ENCODE results near the gene FUCA2. TPM values are rescaled to one million over a fixed set of nuclear protein-coding genes. Genes with fewer than 3 reads are reported as not detected.
A peak's percentile ranks its signal among the peaks of the same experiment; 100 is the strongest.

Gene FUCA2
- total and polyA plus RNA-seq, 2 of the 8 experiments (the other 6 are each of a cell fraction or from before 2014, with no cell fraction given), result 24.2 to 47.2 TPM

- TF ChIP-seq MAX (IDR thresholded peaks at IDR 0.05), result peak; percentile 43; the same call in 1 of the 2 replicates
- peak; percentile 83 for TF ChIP-seq CREB1 (IDR thresholded peaks at IDR 0.05)
- no peak for TF ChIP-seq SIRT6 (IDR thresholded peaks at IDR 0.05; ENCODE audit: low read length)
- TF ChIP-seq BCL11A (IDR thresholded peaks at IDR 0.05; ENCODE audit: low read depth in 2 of 2, low read length in 2 of 2), result no peak
- TF ChIP-seq NANOG (IDR thresholded peaks at IDR 0.05; ENCODE audit: insufficient read depth, low read depth, low read length, poor library complexity, severe bottlenecking), result no peak
- TF ChIP-seq POLR2AphosphoS5 (IDR thresholded peaks at IDR 0.05; ENCODE audit: low read depth, low read length), result peak; percentile 51
- TF ChIP-seq TBP (IDR thresholded peaks at IDR 0.05; ENCODE audit: low read depth, low read length), result no peak; the same call in 1 of the 2 replicates
- no peak for TF ChIP-seq EGR1 (IDR thresholded peaks at IDR 0.05; ENCODE audit: borderline replicate concordance, low read depth, low read length)
- TF ChIP-seq TAF1 (IDR thresholded peaks at IDR 0.05; ENCODE audit: low read depth, low read length), result peak; percentile 40; the same call in 1 of the 2 replicates
- no peak for TF ChIP-seq HDAC2 (IDR thresholded peaks at IDR 0.05; ENCODE audit: borderline replicate concordance in 1 of 2, low read depth in 2 of 2, low read length in 2 of 2)
These were observed 25.6 kb upstream of the FUCA2 start (continued) for GRCh38 chr6:143536866-143537691.

Measured in H1 (cell line).